Astrocyte of the hippocampus (primary cell): ENCODE measurements around the gene GPR18.
A peak's percentile ranks its signal among the peaks of the same experiment; 100 is the strongest.

Experiments used
- DNase-seq: peaks from one replicate; pipeline ENCODE4 v3.0.0; 2011; ENCODE audit warnings: low read depth, low spot score

Gene GPR18

DNA sequence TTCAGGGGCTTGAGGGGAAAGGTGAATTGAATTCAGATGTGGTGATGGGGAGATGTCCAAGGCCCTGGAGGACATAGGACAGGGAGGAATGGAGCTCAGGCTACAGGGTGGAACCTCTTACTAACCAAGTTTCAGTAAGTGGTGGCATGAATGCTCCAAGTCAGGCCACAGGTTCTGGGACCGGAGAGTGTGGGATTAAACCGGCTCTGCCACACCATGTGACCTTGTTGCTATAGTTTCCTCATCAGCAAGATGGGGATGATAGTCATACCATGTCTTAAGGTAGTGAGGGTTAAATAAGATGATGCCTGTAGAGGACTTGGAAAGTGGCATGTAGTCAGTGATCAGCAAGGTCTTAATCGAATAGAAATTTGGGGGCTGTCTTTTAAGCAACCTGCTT is 32.7 kb upstream of the GPR18 start:
- no peak for DNase-seq

DNA sequence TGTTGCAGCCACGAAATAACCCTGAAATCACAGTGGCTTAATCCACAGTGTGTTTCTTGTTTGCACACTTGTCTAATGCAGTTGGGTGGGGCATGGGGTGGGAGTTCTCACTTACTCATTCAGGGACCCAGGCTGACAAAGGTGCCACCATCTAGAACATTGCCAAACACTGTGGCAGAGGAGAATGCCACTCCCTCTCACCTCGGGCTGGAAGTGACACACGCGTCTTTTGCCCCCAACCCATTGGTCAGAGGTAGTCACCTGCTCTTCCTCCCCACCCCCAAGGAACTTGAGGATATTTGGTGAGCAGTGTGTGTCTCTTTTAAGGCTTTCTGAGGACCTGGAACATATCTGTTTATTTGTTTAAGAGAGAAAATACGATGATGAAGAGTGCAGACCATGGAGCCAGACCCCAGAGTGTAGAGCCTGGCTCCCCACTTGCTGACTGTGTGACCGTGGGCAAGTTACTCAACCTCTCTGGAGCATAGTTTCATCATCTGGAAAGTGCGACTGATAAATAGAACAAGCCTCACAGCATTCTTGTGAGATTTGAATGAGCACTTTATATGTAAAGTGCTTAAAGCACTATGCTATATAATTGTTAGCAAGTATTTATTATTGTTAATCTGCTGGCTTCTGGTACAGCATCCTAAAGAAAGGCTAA is 31.6 kb upstream of the GPR18 start:
- DNase-seq: no peak

DNA sequence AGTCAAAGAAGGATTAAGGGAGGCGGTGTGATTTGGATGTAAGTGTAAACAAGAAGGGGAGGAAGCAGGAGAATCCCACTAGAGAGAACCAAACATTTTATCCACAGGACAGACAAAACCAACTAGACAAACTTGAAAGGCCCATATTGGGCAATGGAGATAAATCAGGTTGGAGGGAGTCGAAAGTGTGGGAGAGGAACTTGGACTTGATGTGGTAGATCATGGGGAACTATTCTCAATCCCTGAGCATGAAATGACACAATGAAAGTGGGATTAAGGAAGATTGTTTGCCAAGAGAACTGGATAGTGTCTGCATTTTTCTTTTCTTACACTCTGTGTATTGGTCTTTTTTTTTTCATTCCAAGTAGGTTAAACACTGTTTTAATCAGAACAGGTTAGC is 31.1 kb upstream of the GPR18 start:
- no peak for DNase-seq

DNA sequence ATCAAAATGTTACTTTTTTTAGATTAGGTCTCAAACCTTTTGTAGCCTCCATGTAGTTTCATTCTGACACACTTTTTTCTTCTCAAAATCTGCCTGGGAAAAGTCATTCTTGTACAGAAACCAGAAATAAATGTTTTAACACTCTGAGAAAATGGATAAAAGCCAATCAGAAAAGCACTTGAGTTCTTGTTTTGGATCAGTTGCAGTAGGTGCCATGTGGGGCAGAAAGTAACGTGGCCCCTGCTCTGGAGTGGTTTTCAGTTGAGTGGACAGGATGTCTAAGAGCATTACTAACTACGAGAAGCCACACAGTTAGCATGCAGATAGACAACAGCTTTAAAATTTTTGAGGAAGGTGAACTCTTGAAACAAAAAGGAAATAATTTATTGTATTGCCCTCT is 29.9 kb upstream of the GPR18 start:
- DNase-seq: peak; percentile 15

DNA sequence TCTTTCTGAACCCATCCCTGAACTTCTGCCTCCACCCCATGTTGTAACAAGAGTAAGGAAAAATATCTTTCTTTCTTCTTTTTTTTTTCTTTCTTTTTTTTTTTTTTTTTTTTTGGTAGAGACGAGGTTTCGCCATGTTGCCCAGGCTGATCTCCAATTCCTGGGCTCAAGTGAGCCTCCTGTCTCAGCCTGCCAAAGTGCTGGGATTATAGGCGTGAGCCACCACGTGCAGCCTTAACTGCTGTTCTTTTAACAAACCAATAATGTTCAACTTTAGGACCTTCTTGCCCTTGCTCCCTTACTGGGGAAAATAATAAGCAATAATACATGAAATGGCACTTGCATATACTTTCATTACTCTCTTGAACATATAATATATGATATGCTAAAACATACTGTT is 29.4 kb upstream of the GPR18 start:
- no peak for DNase-seq

DNA sequence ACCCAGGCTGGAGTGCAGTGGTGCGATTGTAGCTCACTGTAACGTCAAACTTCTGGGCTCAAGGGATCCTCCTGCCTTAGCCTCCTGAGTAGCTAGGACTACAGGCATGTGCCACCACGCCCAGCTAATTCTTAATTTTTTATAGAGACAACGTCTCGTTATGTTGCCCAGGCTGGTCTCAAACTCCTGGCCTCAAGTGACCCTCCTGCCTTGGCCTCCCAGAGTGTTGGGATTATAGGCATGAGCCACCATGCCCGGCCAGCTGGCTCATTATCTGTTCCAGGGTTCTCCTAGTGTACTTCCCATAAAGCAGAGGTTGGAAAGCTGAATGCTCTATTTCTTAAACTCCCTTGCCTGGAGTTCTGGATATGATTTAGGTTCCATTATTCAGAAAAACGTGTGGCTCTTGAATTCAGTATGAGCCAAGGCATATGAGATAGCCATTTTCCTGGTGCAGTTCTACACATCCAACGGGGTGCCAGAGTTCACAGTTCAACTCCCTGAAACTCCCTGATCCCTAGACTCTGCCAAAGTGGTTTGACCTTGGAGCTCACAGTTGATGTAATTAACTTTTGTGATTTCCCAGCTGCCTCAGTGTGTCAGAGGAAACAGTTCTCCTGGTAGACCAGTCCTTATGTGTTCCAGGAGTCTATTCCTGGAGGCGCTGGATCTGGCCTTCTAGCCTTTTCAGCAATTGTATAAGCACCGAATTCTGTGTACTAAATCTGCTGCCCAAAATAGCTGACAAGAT is 27.4 kb upstream of the GPR18 start:
- DNase-seq: no peak

DNA sequence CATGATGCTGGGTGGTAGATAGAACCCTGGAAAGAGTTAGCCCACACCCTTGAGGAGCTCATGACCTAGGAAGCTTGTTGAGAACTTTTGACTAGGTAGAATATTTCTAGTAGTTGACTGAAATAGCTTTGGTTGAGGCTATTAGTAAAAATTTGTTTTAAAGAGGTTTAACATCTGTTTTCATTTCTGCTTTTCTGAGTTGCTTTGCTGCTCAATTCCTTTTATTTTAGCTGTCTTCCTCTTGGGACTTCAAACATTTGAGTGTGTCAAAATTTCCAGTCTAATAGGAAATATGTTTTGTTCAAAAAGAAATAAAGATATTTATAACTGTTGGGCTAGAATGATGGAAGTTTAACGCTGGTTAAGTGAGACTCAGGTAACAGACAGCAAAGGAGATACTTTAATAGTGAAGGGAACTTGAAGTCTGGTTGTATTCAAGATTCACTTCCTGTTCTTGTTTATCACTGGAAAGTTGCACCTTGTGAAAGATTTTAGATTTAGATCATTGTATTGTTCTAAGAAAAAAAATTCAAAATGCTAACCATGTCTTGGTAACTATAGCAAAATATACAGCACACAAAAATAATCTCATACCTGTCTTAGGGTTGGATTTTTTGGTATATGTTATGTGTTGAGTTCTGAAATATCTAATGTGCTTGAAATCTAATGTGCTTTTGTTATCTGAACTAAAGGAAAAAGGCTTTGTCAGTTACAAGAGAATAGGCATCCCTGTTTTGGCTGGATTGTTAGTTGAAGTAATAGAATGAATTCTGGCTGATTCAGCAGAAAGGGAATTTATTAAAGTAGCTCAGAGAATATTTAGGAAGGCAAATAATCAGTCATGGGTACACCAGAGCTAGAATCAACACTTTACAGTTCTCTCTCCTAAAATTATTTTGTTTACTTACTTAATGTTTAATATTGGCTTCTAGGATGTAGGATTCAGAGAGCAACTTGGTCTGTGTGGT is 24.4 kb upstream of the GPR18 start:
- DNase-seq: no peak

DNA sequence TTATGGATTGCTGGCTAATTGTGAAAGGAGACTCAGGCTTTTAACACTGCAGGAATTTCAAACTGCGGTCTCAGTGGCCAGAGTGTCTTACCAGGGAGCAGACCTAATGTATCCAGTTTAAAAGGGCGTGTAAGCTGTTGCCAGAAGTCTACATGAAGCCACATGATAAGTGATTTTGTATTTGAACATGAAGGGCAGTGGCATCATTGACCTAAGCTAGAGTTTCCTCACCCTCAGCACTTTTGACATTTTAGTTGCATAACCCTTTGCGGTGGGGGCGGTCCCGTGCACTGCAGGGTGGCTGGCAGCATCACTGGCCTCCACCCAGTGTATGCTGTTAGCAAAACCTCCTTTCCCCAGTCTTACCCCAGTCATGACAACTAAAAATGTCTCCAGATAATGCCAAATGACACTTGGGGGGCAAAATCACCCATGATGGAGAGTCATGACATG is 23.7 kb upstream of the GPR18 start:
- DNase-seq: no peak

DNA sequence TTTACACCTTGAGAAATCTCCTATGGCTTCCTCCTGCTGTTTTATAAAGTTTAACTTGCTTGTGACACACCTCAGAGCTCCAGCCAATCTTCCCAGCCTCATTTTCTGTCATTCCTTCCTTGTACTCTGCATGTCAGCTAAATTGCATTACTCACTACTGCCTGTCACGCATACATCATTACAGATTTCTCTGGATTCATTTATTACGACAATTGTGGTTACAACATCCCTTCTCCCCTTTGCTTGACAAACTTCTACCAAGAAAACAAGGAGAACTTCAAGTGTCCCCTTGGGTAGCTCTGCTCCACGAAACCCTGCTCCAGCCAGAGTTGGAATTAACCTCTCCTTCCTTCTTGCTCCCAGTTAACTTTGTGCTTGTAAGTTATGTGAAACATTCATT is 22.0 kb upstream of the GPR18 start:
- DNase-seq: peak; percentile 52

DNA sequence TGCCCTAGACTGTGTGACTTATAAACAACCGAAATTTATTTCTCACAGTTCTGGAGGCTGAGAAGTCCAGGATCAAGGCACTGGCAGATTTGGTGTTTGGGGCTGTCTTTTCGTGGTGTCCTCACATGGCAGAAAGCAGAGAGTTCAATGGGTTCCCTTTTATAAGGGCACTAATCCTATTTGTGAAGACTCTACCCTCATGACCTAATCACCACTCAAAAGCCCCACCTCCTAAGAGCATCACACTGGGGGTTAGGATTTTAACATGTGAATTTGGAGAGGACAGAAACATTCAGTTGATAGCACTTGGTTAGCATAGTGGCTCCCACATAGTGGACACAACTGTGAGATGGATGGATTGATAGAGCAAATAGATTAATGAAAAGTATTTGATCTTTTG is 21.5 kb upstream of the GPR18 start:
- no peak for DNase-seq

DNA sequence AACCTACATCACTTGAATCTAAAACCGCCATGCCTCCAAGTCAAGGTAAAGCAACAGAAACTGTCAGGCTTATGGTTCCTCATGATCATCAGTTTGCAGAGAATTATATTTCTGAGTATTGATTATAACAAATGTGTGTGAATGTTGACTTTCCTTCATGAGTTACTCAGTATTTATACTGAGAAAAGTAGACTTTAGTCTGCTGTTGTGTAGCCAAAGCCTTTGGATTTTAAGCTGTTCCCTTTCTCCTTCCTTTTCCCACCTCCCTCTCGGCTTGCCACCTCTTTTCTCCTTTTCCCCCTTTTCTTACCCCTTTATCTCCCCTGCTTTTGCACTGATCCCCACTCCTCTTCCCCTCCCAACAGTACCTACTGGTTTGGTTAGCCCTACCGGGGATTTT is 20.7 kb upstream of the GPR18 start:
- no peak for DNase-seq

DNA sequence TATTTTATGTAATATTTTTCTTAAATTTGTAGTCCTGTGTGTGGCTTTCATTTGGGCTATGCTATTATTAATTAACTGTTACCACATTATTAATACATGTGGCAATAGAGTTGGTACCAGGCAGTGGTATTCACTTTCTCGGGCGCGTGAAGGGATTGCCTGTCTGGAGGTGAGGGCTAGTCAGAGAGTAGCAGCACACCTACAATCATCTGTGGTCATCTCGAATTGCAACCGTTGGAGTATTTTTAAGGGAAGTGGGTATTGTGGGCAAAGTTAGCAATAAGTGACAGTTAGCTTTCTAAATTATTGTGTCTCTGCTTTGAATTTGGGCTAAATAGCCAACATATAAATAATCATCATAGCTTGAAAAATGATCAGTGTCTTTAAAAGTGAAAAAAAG is 20.0 kb upstream of the GPR18 start:
- DNase-seq: no peak

DNA sequence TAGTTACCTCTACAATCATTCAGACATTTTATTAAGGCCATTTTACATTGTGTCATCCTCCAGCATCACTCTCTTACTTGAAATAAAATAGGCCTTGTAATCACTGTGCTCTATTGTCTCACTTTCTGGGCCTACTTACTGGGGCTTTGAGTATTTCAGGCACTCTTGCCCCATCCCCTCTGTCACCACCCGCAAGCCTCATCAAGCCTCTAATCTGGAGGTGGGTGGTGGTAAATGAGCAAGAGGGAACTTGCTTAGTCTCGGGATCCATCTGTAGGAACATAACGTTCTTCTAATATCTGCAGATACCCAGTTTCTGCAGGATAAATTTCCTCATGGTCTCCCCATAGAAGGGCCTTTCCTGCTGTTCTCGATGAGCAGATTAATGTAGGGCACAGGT is 19.4 kb upstream of the GPR18 start:
- no peak for DNase-seq

DNA sequence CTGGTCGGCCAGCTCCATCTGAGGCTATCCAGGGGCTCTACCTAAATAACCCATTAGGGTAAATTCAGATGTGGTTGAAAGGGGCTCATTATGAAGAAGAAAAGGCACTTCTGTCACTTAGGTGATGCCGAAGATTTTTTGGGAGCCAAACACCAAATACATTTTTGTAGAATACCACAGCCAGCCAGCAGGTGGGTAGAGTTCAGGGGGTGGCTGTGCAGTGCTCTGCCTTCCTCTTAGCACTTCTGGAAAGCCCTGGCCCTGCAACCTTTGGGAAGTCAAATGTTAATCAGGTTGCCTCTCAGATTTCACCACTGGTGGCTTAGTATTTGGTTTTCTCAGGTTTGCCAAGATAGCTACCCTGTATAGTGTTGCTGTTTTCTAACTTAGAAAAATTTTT is 18.5 kb upstream of the GPR18 start:
- no peak for DNase-seq

DNA sequence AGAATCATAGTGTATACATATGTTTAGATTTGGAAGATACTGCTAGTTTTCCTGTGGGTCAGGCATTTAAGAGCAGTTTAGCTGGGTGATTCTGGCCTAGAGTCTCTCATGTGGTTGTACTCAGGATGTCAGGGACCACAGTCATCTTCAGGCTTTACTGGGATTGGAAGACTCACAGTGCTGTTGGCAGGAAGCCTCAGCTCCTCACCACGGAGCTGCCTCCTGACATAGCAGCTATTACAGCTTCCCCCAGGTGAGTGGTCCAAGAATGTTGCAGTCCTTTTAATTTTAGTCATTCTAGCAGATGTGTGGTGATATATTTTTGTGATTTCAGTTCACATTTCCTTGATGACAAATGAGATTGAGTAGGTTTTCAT is 16.9 kb upstream of the GPR18 start:
- peak; percentile 90 for DNase-seq

DNA sequence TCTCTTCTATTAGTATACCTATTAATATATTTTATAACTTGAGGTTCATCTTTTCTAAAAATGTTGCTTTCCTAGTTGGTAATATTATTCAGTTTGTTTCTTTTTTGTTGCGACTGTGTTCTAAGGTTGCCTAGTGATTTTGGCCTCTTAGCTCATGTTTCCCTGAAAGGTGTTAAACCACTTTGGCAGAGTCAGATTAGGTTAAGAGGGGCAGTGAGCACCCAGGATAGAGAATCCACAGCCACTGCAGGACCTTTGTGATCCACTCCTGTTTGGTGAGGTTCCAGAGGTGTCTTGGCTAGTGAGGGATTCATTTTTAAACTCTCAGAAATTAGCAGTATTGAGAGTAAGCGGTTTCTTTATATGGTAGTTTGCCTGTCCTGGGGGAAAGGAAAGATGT is 14.9 kb upstream of the GPR18 start:
- DNase-seq: no peak

DNA sequence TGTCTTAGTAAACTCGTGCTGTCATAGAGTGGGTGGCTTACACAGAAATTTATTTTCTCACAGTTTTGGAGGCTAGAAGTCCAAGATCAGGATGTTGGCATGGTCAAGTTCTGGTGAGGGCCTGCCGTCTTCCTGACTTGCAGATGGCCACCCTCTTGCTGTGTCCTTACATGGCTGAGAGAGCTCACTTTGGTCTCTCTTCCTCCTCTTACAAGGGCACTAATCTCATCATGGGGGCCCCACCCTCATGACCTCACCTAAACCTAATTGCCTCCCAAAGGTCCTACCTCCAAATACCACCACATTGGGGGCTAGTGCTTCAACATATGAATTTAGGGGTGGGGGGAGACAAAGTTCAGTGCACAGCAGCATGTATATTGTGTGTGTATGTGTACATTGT is 14.3 kb upstream of the GPR18 start:
- DNase-seq: no peak

DNA sequence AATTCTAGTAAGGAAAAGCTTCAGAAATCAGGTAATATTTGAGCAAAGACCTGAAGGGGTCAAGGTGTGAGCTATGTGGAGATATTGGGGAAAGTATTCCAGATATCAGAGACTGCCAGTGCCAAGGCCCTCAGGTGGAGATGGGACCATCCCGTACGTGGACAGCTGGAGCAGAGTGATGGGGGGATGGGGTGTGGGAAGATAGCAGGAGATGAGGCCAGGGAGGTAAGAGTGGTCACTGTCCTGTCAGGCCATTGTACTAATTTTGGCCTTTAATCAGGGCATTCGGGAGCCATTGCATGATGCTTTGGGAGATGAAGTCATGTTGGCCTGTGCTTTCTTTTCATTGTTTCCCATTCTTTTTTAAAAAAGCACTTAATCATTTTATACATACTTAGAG is 13.1 kb upstream of the GPR18 start:
- no peak for DNase-seq

DNA sequence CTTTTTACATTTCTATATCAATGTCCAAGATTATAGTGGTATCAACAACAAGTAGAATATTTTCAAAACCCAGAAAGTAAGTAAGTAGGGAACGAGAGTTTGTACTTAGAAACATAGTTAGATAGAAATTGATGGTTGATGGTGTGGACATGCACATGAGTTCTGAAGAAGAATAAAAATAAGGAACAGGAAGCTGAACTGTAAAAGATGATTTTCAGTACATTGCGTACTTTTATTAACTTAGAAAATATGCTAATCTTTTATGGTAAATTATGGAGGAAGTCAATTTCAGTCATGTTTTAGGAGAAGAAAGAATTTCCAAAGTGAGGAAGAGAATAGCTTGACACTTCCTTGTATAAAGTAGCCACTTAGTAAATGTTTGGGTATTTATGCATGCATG is 12.3 kb upstream of the GPR18 start:
- DNase-seq: no peak

DNA sequence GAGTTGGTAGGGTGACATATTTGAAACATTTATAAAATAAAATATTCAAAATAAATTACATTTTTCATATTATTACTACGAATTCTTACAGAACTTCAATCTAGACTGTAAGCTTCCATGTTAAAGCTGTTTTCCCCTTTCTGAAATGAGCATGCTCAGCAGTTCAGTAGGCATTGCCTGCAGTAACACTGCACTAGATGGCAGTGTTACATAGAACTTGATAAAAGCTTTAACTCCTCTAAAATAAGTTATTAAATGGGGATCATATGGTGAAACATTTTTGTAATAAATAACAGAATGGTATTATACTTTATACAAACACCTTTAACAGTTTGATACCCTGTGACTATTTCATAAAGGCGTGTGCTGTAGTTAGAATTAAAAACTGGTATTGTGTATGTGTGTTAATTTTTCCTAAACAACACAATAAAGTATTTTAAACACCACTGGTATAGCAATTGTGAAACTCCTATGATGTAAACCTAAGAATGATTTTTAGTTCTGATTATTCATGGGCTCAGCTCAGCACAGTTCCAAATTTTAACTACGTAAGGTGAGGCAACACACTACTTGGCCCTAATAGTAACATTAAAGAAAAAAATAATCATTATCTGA is 11.6 kb upstream of the GPR18 start:
- peak; percentile 68 for DNase-seq

DNA sequence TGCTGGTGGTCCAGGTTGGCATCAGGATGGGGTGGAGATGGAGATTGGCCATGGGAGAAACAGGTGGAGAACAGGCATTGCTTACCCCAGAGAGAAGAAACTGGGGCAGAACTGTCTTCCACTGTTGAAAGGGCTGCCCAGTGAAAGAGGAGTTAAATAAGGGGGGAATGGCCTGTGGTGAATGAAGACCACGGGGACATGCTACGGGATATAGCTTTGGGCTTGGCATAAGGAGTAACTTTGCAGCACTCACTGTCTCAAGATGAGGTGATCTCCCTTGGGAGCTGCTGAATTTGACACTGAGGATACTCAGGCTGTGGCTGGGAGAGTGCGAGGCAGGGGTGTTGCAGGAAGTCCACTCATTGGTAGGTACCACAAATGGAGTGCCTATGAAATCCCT is 10.6 kb upstream of the GPR18 start:
- no peak for DNase-seq

DNA sequence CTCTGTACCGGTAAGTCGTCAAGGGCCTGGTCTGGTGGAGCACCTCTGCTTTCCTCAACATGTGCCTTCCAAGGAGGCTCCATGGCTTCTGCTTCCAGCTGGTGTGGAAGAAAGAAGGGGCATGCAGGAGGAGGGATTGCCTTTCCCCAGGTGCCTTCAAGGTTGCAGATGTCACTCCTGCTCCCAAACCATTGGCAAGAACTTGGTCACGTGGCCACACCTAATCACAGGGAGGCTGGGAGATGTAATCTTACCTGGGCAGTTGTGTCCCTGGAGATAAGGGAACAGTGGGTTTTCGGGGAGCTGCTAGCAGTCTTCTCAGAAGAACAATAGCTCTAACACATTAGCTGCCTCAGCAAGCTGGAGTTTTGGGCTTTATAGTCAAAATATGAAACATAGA is 9.7 kb upstream of the GPR18 start:
- DNase-seq: no peak
